B cell (primary cell): ENCODE data around the gene RASGRF2. TPM values are rescaled to one million over a fixed set of nuclear protein-coding genes. Genes with fewer than 3 reads are reported as not detected.
"Not testable (repeated sequence)": the region's sequence is repeated elsewhere in the genome, so short reads cannot be mapped to it uniquely, and the experiment has no call there.

Experiments
- ATAC-seq: fragments of 200-7000 bp; cut with Tn5 transposase; one replicate; pipeline ENCODE4 v1.10.0; 2021; ENCODE audit warnings: low read depth, mild to moderate bottlenecking, moderate number of reproducible peaks, moderate library complexity
- CTCF ChIA-PET: fragments of 350-600 bp; sonication (Branson Sonifier 250); formaldehyde crosslinking; loops from one replicate; lab custom pipeline; 2021; ENCODE audit warnings: antibody characterized with exemption, inconsistent platforms; lab: Charles Lee
- POLR2A ChIA-PET: fragments of 350-600 bp; sonication (Branson Sonifier 250); formaldehyde crosslinking; loops from one replicate; lab custom pipeline; 2021; ENCODE audit warnings: antibody characterized with exemption; lab: Charles Lee
- DNase-seq: peaks from one replicate; pipeline ENCODE4 v3.0.0; 2013
- H2AFZ ChIP-seq: 2 replicates; pipeline ENCODE4 v1.6.1; 2012; ENCODE audit warnings: mild to moderate bottlenecking, low read depth, low read length; ENCODE audit not compliant: insufficient read depth, poor library complexity, severe bottlenecking
- H3K27ac ChIP-seq, 2 donors: 1 replicate in 1 of 2; 2 replicates in 1 of 2; pipeline ENCODE4 v1.5.1; 2012 to 2013; ENCODE audit warnings: low read length in 2 of 2, mild to moderate bottlenecking in 2 of 2, moderate library complexity in 1 of 2
- H3K27me3 ChIP-seq, 4 experiments: fragments of 200-600 bp in 1 of 4; sonication (generic) in 1 of 4; replicated peaks in 1 of 4; 1 replicate in 2 of 4; 2 replicates in 2 of 4; pipeline versions ENCODE4 v1.6.1 to v1.7.0; 2013 to 2016; ENCODE audit warnings: low read length in 3 of 4, mild to moderate bottlenecking in 2 of 4, mixed read lengths in 1 of 4, moderate library complexity in 1 of 4; ENCODE audit not compliant: insufficient read depth in 4 of 4, control insufficient read depth in 3 of 4; ENCODE audit errors: control extremely low read depth in 1 of 4
- H3K36me3 ChIP-seq, 2 experiments: replicated peaks in 1 of 2; 1 replicate in 1 of 2; 2 replicates in 1 of 2; pipeline versions ENCODE4 v1.6.1 to v1.7.1; 2013; ENCODE audit warnings: low read length in 1 of 2; ENCODE audit not compliant: insufficient read depth in 2 of 2, control insufficient read depth in 1 of 2; ENCODE audit errors: control extremely low read depth in 1 of 2, extremely low read depth in 1 of 2
- H3K4me1 ChIP-seq, 2 donors: fragments of 200-600 bp in 1 of 2; sonication (generic) in 1 of 2; 1 replicate in 1 of 2; 2 replicates in 1 of 2; pipeline versions ENCODE4 v1.5.1 to v1.6.1; 2013 to 2017; ENCODE audit warnings: low read length in 2 of 2; ENCODE audit not compliant: control insufficient read depth in 2 of 2, insufficient read depth in 2 of 2
- H3K4me2 ChIP-seq: replicated peaks from 2 replicates; pipeline ENCODE3; 2012; ENCODE audit warnings: mild to moderate bottlenecking, low read depth, low read length; ENCODE audit not compliant: poor library complexity, severe bottlenecking
- H3K4me3 ChIP-seq, 5 experiments: fragments of 200-600 bp in 1 of 5; sonication (generic) in 1 of 5; 1 replicate in 3 of 5; 2 replicates in 2 of 5; pipeline versions ENCODE4 v1.5.1 to v1.7.0; 2011 to 2016; ENCODE audit warnings: low read length in 4 of 5, mild to moderate bottlenecking in 4 of 5, low read depth in 2 of 5, control low read depth in 1 of 5, moderate library complexity in 1 of 5; ENCODE audit not compliant: insufficient read depth in 1 of 5; ENCODE audit errors: control extremely low read depth in 1 of 5, extremely low read depth in 1 of 5
- H3K79me2 ChIP-seq: fragments of 200-600 bp; sonication (generic); one replicate; pipeline ENCODE4 v1.6.0; 2016; ENCODE audit warnings: low read length; ENCODE audit not compliant: control insufficient read depth, insufficient read depth
- H3K9ac ChIP-seq: fragments of 200-600 bp; sonication (generic); 2 replicates; pipeline ENCODE4 v1.6.1; 2017; ENCODE audit warnings: mild to moderate bottlenecking, low read length, moderate library complexity
- H3K9me3 ChIP-seq, 3 donors: one replicate each; pipeline versions ENCODE4 v1.6.1 to v1.7.1; 2013; ENCODE audit warnings: low read length in 2 of 3; ENCODE audit not compliant: control insufficient read depth in 2 of 3, insufficient read depth in 1 of 3; ENCODE audit errors: control extremely low read depth in 1 of 3
- H4K20me1 ChIP-seq: 2 replicates; pipeline ENCODE4 v1.6.0; 2012; ENCODE audit warnings: mild to moderate bottlenecking, low read length; ENCODE audit not compliant: insufficient read depth, control insufficient read depth, poor library complexity, severe bottlenecking
- H3K27ac Mint-ChIP-seq: one replicate; pipeline ENCODE4 v1.8.0; 2021; ENCODE audit warnings: mixed read lengths
- H3K27me3 Mint-ChIP-seq: one replicate; pipeline ENCODE4 v1.8.0; 2021; ENCODE audit warnings: mixed read lengths
- H3K4me1 Mint-ChIP-seq: one replicate; pipeline ENCODE4 v1.8.0; 2021; ENCODE audit warnings: mixed read lengths
- H3K4me3 Mint-ChIP-seq: one replicate; pipeline ENCODE4 v1.8.0; 2021; ENCODE audit warnings: mixed read lengths
- H3K9me3 Mint-ChIP-seq: one replicate; pipeline ENCODE4 v1.8.0; 2022; ENCODE audit warnings: mixed read lengths; ENCODE audit not compliant: insufficient read depth
- CTCF ChIP-seq: fragments of 200-600 bp; IDR thresholded peaks from one replicate; pipeline ENCODE4 v1.8.0; 2022; ENCODE audit warnings: antibody characterized with exemption, mild to moderate bottlenecking
- EZH2 ChIP-seq: IDR thresholded peaks from 2 replicates; pipeline ENCODE4 v1.6.1; 2012; ENCODE audit warnings: borderline replicate concordance, low read depth, mild to moderate bottlenecking, moderate library complexity, low read length; ENCODE audit not compliant: insufficient read depth, poor library complexity, severe bottlenecking
- whole genome bisulfite sequencing: methylation state at CpG from one replicate; pipeline ENCODE4 v1.1.5; 2013; ENCODE audit warnings: missing lambda C conversion rate; ENCODE audit not compliant: insufficient coverage; 5-methylcytosine and 5-hydroxymethylcytosine counted together
- intact Hi-C: fragments of 100-400 bp; cut with micrococcal nuclease; formaldehyde crosslinking; loops from one replicate; pipeline ENCODE4 v1.10.0; 2022
- polyA plus RNA-seq: library from polyadenylated mRNA; depleted of rRNA; stranded (reverse); fragments of >200 nt; gene quantifications from 2 replicates; pipeline ENCODE4 v1.2.3, GENCODE V29; 2012
- total RNA-seq, 2 donors: library from RNA; stranded (reverse); fragments of 120-200 nt in 1 of 2; gene quantifications; 1 replicate in 1 of 2; 2 replicates in 1 of 2; pipeline versions ENCODE4 v1.2.3 to v1.2.4, GENCODE V29; 2013 to 2022

The RASGRF2 gene
- total and polyA plus RNA-seq, 2 donors (not counting 1 experiment from before 2014, with no cell fraction given): 0.04 to 0.37 TPM

GRCh38 chr5:81052325-81052724, 92.2 kb downstream of the RASGRF2 start:
- peaks cover 6% of the 10 kb centered on the region for H3K4me1 Mint-ChIP-seq
- H3K27me3 Mint-ChIP-seq: peaks cover 17% of the 10 kb centered on the region
- H3K4me3 ChIP-seq: no peak overlapping the region
- CTCF ChIA-PET: no interaction called here
- H3K27ac Mint-ChIP-seq: no peak overlapping the region
- no CpG with 5 or more reads among the region's 2 CpGs for WGBS
- no peaks in the 10 kb centered on the region for H3K27me3 ChIP-seq
- H4K20me1 ChIP-seq: no peaks in the 10 kb centered on the region
- no peaks in the 10 kb centered on the region for H3K36me3 ChIP-seq
- intact Hi-C loops: no loop called here
- H3K79me2 ChIP-seq: no peaks in the 10 kb centered on the region
- DNase-seq: no peak
- TF ChIP-seq CTCF (no peak), EZH2 (no peak)
- no peak overlapping the region for H3K4me3 Mint-ChIP-seq
- no peak overlapping the region for H3K9ac ChIP-seq
- POLR2A ChIA-PET: no interaction called here
- H3K27ac ChIP-seq: no peak overlapping the region
- no peaks in the 10 kb centered on the region for H3K4me1 ChIP-seq
- no peak overlapping the region for H2AFZ ChIP-seq
- no peak overlapping the region for H3K4me2 ChIP-seq
- peaks cover 2% of the 10 kb centered on the region for H3K9me3 Mint-ChIP-seq
- H3K9me3 ChIP-seq: peaks cover 0 to 3% (median 0%) of the 10 kb centered on the region in 3 donors
- ATAC-seq: no peak

GRCh38 chr5:81053282-81053681, 93.1 kb downstream of the RASGRF2 start:
- H4K20me1 ChIP-seq, H3K27ac Mint-ChIP-seq, H3K9ac ChIP-seq, H3K9me3 Mint-ChIP-seq, ATAC-seq, H3K4me3 ChIP-seq, H2AFZ ChIP-seq, intact Hi-C loops, H3K4me2 ChIP-seq, H3K4me1 ChIP-seq, CTCF ChIA-PET, POLR2A ChIA-PET, H3K4me3 Mint-ChIP-seq, H3K4me1 Mint-ChIP-seq, H3K36me3 ChIP-seq, H3K9me3 ChIP-seq, DNase-seq, H3K79me2 ChIP-seq, H3K27me3 ChIP-seq, H3K27ac ChIP-seq: not testable (repeated sequence)
- H3K27me3 Mint-ChIP-seq: peaks cover 17% of the 10 kb centered on the region
- no CpG with 5 or more reads among the region's 4 CpGs for WGBS
